HG03342 (cell line): ENCODE measurements around the gene NYAP2.

Source experiments
- ATAC-seq: cut with Tn5 transposase; IDR thresholded peaks from one replicate; pipeline ENCODE4 v1.9.1; 2021; ENCODE audit warnings: mild to moderate bottlenecking, moderate library complexity; ENCODE audit not compliant: unreplicated experiment

NYAP2 gene

DNA sequence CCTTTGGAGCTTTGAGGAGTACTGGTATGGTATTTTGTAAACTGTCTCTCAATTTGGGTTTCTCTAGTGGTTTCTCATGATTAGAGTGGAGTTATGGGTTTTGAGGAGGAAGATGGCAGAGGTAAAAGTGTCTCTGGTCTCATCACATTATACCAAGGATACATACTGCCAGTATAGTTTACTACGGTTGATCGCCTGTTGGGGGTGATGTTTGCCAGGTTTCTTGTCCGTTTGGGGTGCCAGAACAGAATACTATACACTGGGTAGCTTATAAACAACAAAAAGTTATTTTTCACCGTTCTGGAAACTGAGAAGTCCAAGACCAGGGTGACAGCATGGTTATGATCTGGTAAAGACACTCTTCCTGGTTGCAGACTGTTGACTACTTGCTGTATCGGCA lies 293.7 kb downstream of the NYAP2 start:
- no peak for ATAC-seq

DNA sequence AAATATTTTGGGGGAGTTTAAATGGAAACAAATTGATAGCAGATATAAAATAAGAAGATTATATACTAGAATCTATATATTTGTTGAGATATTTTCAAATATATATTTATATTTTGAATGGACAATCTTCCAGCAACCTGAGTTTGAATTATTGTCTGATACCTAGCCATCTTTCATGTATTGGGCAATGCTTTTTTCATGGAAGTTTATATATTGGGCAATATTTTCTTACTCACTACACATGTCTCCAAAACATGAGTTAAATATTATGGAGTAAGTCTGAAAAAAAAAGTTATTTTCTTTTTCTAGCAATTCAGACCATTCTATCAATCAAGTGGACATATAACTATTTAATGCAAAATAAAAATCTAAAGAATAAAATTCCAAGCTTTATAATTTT lies 295.2 kb downstream of the NYAP2 start:
- no peak for ATAC-seq

DNA sequence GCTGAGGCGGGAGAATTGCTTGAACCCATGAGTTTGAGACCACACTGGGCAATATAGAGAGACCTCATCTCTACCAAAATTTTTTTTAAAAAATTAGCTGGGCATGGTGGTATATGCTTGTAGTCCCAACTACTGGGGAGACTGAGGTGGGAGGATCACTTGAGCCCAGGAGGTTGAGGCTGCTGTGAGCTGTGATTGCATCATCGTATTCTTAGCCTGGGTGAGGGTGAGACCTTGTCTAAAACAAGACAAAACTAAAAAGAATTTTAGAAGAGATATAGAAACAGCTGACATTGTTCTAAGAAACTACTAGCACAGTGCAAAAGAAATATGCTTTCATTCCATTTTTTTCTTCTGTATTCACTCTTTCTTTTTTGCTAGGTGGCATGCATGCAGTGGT lies 298.4 kb downstream of the NYAP2 start:
- no peak for ATAC-seq
